HEK293 (cell line): Measurements from ENCODE around the gene DGKH.

Source experiments
- CTCF ChIA-PET: fragments of 350-600 bp; formaldehyde crosslinking; extraction: SDS; loops from one replicate; lab custom pipeline; 2021; ENCODE audit warnings: antibody characterized with exemption; lab: Yijun Ruan, JAX
- POLR2A ChIA-PET: fragments of 300-600 bp; formaldehyde crosslinking; extraction: SDS; loops from one replicate; lab custom pipeline; 2020; ENCODE audit warnings: antibody characterized with exemption, inconsistent platforms; lab: Yijun Ruan, JAX
- H3K27ac ChIP-seq: fragments of 200-500 bp; sonication (Bioruptor generic); 2 replicates; pipeline ENCODE4 v1.5.1; 2014; ENCODE audit warnings: low read depth, low read length, control low read depth, inconsistent platforms; ENCODE audit errors: extremely low read depth
- H3K36me3 ChIP-seq, 2 experiments: fragments of 200-500 bp in 1 of 2; sonication (Bioruptor generic) in 1 of 2; 1 replicate in 1 of 2; 2 replicates in 1 of 2; pipeline ENCODE4 v1.5.1; 2014 to 2017; ENCODE audit warnings: inconsistent platforms in 2 of 2, low read length in 2 of 2; ENCODE audit not compliant: control insufficient read depth in 2 of 2, insufficient read depth in 1 of 2
- H3K4me1 ChIP-seq: fragments of 200-500 bp; sonication (Bioruptor generic); 2 replicates; pipeline ENCODE4 v1.5.1; 2014; ENCODE audit warnings: mild to moderate bottlenecking, low read length, inconsistent platforms; ENCODE audit not compliant: control insufficient read depth, insufficient read depth
- H3K4me3 ChIP-seq: 2 replicates; pipeline ENCODE4 v1.5.1; 2011; ENCODE audit warnings: low read depth, mild to moderate bottlenecking, control low read depth, low read length, moderate library complexity
- H3K9me3 ChIP-seq: fragments of 200-500 bp; sonication (Bioruptor generic); 2 replicates; pipeline ENCODE4 v1.5.1; 2014; ENCODE audit warnings: low read depth, low read length, inconsistent platforms; ENCODE audit not compliant: control insufficient read depth, insufficient read depth
- FEZF1 ChIP-seq: fragments of 450-650 bp; formaldehyde crosslinking; IDR thresholded peaks from 2 replicates; pipeline ENCODE4 v1.5.1; 2016; ENCODE audit warnings: missing biosample characterization, missing genetic modification characterization
- HOXA7 ChIP-seq: sonication (generic); formaldehyde crosslinking; IDR thresholded peaks from 2 replicates; pipeline ENCODE4 v1.8.1; 2022; ENCODE audit warnings: missing genetic modification reagents, borderline replicate concordance
- KLF9 ChIP-seq: fragments of 450-650 bp; formaldehyde crosslinking; IDR thresholded peaks from 2 replicates; pipeline ENCODE4 v1.5.1; 2016; ENCODE audit warnings: missing biosample characterization, missing genetic modification characterization, low read depth
- MYNN ChIP-seq: fragments of 450-650 bp; formaldehyde crosslinking; IDR thresholded peaks from 2 replicates; pipeline ENCODE4 v1.5.1; 2016; ENCODE audit warnings: missing biosample characterization, missing genetic modification characterization, borderline replicate concordance
- REPIN1 ChIP-seq: fragments of 450-650 bp; formaldehyde crosslinking; IDR thresholded peaks from 2 replicates; pipeline ENCODE4 v1.5.1; 2017; ENCODE audit warnings: missing biosample characterization, missing genetic modification characterization, low read depth
- SALL2 ChIP-seq: fragments of 450-650 bp; formaldehyde crosslinking; IDR thresholded peaks from 2 replicates; pipeline ENCODE4 v1.5.0; 2017; ENCODE audit warnings: missing biosample characterization, mild to moderate bottlenecking, missing genetic modification characterization, borderline replicate concordance
- SP7 ChIP-seq: fragments of 450-650 bp; formaldehyde crosslinking; IDR thresholded peaks from 2 replicates; pipeline ENCODE4 v1.5.1; 2016; ENCODE audit warnings: missing biosample characterization, missing genetic modification characterization
- ZBTB7A ChIP-seq: fragments of 450-650 bp; formaldehyde crosslinking; IDR thresholded peaks from 2 replicates; pipeline ENCODE4 v1.5.1; 2016; ENCODE audit warnings: low read depth, missing biosample characterization, missing genetic modification characterization
- ZFP37 ChIP-seq: fragments of 450-650 bp; formaldehyde crosslinking; IDR thresholded peaks from 2 replicates; pipeline ENCODE4 v1.5.1; 2016; ENCODE audit warnings: missing biosample characterization, missing genetic modification characterization
- ZIC2 ChIP-seq: fragments of 450-650 bp; formaldehyde crosslinking; IDR thresholded peaks from 2 replicates; pipeline ENCODE4 v1.5.1; 2016; ENCODE audit warnings: missing biosample characterization, missing genetic modification characterization
- ZNF138 ChIP-seq: fragments of 450-650 bp; formaldehyde crosslinking; IDR thresholded peaks from 2 replicates; pipeline ENCODE4 v1.5.1; 2016; ENCODE audit warnings: missing biosample characterization, missing genetic modification characterization, borderline replicate concordance
- ZNF148 ChIP-seq: fragments of 450-650 bp; formaldehyde crosslinking; IDR thresholded peaks from 2 replicates; pipeline ENCODE4 v1.5.0; 2017; ENCODE audit warnings: missing biosample characterization, missing genetic modification characterization, borderline replicate concordance
- ZNF184 ChIP-seq: fragments of 450-650 bp; IDR thresholded peaks from 2 replicates; pipeline ENCODE4 v1.5.1; 2018; ENCODE audit warnings: missing biosample characterization, mild to moderate bottlenecking, missing genetic modification characterization
- ZNF19 ChIP-seq: fragments of 450-650 bp; formaldehyde crosslinking; IDR thresholded peaks from 2 replicates; pipeline ENCODE4; 2016; ENCODE audit warnings: missing biosample characterization, missing genetic modification characterization, low read depth
- ZNF2 ChIP-seq: fragments of 450-650 bp; formaldehyde crosslinking; IDR thresholded peaks from 2 replicates; pipeline ENCODE4 v1.5.1; 2016; ENCODE audit warnings: missing biosample characterization, missing genetic modification characterization
- ZNF202 ChIP-seq: fragments of 450-650 bp; formaldehyde crosslinking; IDR thresholded peaks from 2 replicates; pipeline ENCODE4 v1.5.1; 2016; ENCODE audit warnings: missing biosample characterization, missing genetic modification characterization, borderline replicate concordance
- ZNF223 ChIP-seq: fragments of 450-650 bp; formaldehyde crosslinking; IDR thresholded peaks from 2 replicates; pipeline ENCODE4 v1.5.1; 2016; ENCODE audit warnings: missing biosample characterization, missing genetic modification characterization
- ZNF239 ChIP-seq: fragments of 450-650 bp; formaldehyde crosslinking; IDR thresholded peaks from 2 replicates; pipeline ENCODE4 v1.5.1; 2016; ENCODE audit warnings: missing biosample characterization, missing genetic modification characterization
- ZNF510 ChIP-seq: fragments of 450-650 bp; formaldehyde crosslinking; IDR thresholded peaks from 2 replicates; pipeline ENCODE4 v1.5.1; 2018; ENCODE audit warnings: mild to moderate bottlenecking, missing genetic modification characterization, missing biosample characterization; ENCODE audit not compliant: insufficient replicate concordance
- ZNF521 ChIP-seq: fragments of 450-650 bp; formaldehyde crosslinking; IDR thresholded peaks from 2 replicates; pipeline ENCODE4 v1.5.1; 2017; ENCODE audit warnings: missing biosample characterization, mild to moderate bottlenecking, missing genetic modification characterization
- ZNF548 ChIP-seq: fragments of 450-650 bp; formaldehyde crosslinking; IDR thresholded peaks from 2 replicates; pipeline ENCODE4 v1.5.1; 2016; ENCODE audit warnings: missing biosample characterization, missing genetic modification characterization
- ZNF654 ChIP-seq: fragments of 450-650 bp; formaldehyde crosslinking; IDR thresholded peaks from 2 replicates; pipeline ENCODE4 v1.5.1; 2016; ENCODE audit warnings: low read depth, missing biosample characterization, missing genetic modification characterization
- ZNF76 ChIP-seq: fragments of 450-650 bp; formaldehyde crosslinking; IDR thresholded peaks from 2 replicates; pipeline ENCODE4; 2016; ENCODE audit warnings: low read depth, missing biosample characterization, missing genetic modification characterization, borderline replicate concordance
- ZNF792 ChIP-seq: fragments of 450-650 bp; formaldehyde crosslinking; IDR thresholded peaks from 2 replicates; pipeline ENCODE4 v1.5.1; 2016; ENCODE audit warnings: missing biosample characterization, missing genetic modification characterization
- TF ChIP-seq, protein P1 (sequence below): fragments of 450-650 bp; formaldehyde crosslinking; IDR thresholded peaks from 2 replicates; pipeline ENCODE4 v1.5.1; 2017; ENCODE audit warnings: missing biosample characterization, missing genetic modification characterization

DGKH gene

GRCh38 chr13:42229287-42229686 is 180.8 kb downstream of the DGKH start (continued):
- TF ChIP-seq REPIN1 (tag by site-specific recombination): no peak
- no peak for TF ChIP-seq ZNF202 (tag by site-specific recombination)

- POLR2A ChIA-PET: no interaction called here
These were observed 184.2 kb downstream of the DGKH start for GRCh38 chr13:42232671-42233070.

DNA sequence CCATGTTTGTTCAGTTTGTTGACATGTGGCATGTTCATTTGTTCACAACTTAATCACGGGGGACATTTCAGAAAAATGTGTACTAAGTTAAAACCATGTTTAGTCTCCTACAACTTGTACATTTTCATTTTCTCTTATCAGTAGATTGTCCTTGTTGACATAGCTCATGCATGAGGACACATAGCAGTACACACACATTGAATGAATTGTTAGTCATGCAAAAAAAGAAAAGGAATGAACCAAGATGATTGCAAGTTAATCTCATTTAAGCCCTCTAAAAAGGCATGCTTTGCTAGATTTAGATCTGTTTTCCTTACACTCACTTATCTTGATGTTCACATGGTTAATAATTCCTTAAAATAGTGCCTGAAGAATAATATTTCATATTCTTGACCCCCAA is 185.3 kb downstream of the DGKH start:
- Histone ChIP-seq H3K36me3 (no peaks in the 10 kb centered on the region; a peak in 2 of 3 replicates), H3K27ac (no peak overlapping the region), H3K9me3 (no peaks in the 10 kb centered on the region), H3K4me3 (no peak overlapping the region), H3K4me1 (no peaks in the 10 kb centered on the region)
- TF ChIP-seq, protein P1, sequence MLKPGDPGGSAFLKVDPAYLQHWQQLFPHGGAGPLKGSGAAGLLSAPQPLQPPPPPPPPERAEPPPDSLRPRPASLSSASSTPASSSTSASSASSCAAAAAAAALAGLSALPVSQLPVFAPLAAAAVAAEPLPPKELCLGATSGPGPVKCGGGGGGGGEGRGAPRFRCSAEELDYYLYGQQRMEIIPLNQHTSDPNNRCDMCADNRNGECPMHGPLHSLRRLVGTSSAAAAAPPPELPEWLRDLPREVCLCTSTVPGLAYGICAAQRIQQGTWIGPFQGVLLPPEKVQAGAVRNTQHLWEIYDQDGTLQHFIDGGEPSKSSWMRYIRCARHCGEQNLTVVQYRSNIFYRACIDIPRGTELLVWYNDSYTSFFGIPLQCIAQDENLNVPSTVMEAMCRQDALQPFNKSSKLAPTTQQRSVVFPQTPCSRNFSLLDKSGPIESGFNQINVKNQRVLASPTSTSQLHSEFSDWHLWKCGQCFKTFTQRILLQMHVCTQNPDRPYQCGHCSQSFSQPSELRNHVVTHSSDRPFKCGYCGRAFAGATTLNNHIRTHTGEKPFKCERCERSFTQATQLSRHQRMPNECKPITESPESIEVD (tag by site-specific recombination): 0 out of 2 replicates have a peak, but pooled peaks have one; percentile 9
- no peak for TF ChIP-seq REPIN1 (tag by site-specific recombination)
- POLR2A ChIA-PET: no interaction called here
- CTCF ChIA-PET: no interaction called here

More at GRCh38 chr13:42232671-42233070, 184.2 kb downstream of the DGKH start:
- Histone ChIP-seq H3K36me3 (no peaks in the 10 kb centered on the region; a peak in 2 of 3 replicates), H3K4me1 (no peaks in the 10 kb centered on the region), H3K27ac (no peak overlapping the region), H3K4me3 (no peak overlapping the region)
- CTCF ChIA-PET: no interaction called here
- no peak for TF ChIP-seq ZNF76
- no peak for TF ChIP-seq ZNF138 (tag by site-specific recombination)
- TF ChIP-seq SALL2: no peak
- TF ChIP-seq, all 188 proteins: peak for 0
- H3K9me3 ChIP-seq: no peaks in the 10 kb centered on the region

- ChIA-PET CTCF (no interaction called here), POLR2A (no interaction called here)
- H3K36me3 ChIP-seq: no peaks in the 10 kb centered on the region
These were observed 190.7 kb downstream of the DGKH start for GRCh38 chr13:42239161-42239560.

GRCh38 chr13:42239644-42240043 is 191.2 kb downstream of the DGKH start:
- H3K36me3 ChIP-seq: no peaks in the 10 kb centered on the region
- H3K4me1 ChIP-seq: no peaks in the 10 kb centered on the region
- CTCF ChIA-PET: no interaction called here
- H3K27ac ChIP-seq: no peak overlapping the region
- TF ChIP-seq ZFP37 (tag by site-specific recombination): no peak
- no peak for TF ChIP-seq ZNF223 (tag by site-specific recombination)
- no peak for TF ChIP-seq ZNF792
- no peak for TF ChIP-seq ZNF76
- TF ChIP-seq ZBTB7A (tag by site-specific recombination): no peak
- TF ChIP-seq ZNF184 (tag by site-specific recombination): no peak
- no peak for TF ChIP-seq ZNF654
- no peak for TF ChIP-seq FEZF1 (tag by site-specific recombination)
- no peak for TF ChIP-seq ZNF19 (tag by site-specific recombination)
- no peak for TF ChIP-seq ZNF148 (tag by site-specific recombination)
- TF ChIP-seq HOXA7 (CRISPR knock-in tag): no peak
- no peaks in the 10 kb centered on the region for H3K9me3 ChIP-seq
- POLR2A ChIA-PET: no interaction called here
- no peak overlapping the region for H3K4me3 ChIP-seq

More at GRCh38 chr13:42239161-42239560, 190.7 kb downstream of the DGKH start:
- H3K9me3 ChIP-seq: no peaks in the 10 kb centered on the region
- no peak for TF ChIP-seq KLF9 (tag by site-specific recombination)
- no peak for TF ChIP-seq MYNN (tag by site-specific recombination)
- no peak for TF ChIP-seq ZNF510 (tag by site-specific recombination)
- no peak for TF ChIP-seq ZNF239
- no peak for TF ChIP-seq SP7
- TF ChIP-seq ZNF521 (tag by site-specific recombination): no peak
- TF ChIP-seq ZNF2 (tag by site-specific recombination): no peak
- no peak for TF ChIP-seq ZIC2
- TF ChIP-seq ZNF548 (tag by site-specific recombination): no peak
- no peak overlapping the region for H3K4me3 ChIP-seq
- no peaks in the 10 kb centered on the region for H3K4me1 ChIP-seq
- no peak overlapping the region for H3K27ac ChIP-seq
